AG09319 (cell line): ENCODE measurements around the gene C1orf105.

Source experiments
- DNase-seq: peaks from one replicate; pipeline ENCODE4 v3.0.0-alpha.2; 2010; ENCODE audit warnings: low read depth; ENCODE audit errors: extremely low read depth
- CTCF ChIP-seq: IDR thresholded peaks from 2 replicates; pipeline ENCODE4 v1.5.1; 2011; ENCODE audit warnings: low read depth, mild to moderate bottlenecking, inconsistent platforms, low read length, moderate library complexity

The C1orf105 gene

DNA sequence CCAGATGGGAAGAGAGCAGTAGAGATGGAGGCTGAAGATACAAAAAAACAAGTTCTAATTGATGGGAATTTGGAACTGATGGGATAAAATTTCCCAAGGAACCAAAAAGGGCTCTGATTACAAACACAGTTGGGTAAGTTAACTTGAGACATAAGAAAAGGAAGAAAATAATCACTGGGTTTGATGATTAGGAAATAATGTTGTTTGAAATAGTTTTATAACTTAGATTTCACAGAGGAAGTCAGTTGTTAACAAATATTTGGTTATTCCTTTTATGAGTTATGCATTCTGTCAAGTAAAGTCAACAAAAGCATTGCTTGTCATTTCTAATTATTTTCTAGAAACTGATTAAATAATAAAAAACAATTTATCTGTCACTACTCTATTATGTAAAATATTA, 92.1 kb downstream of the C1orf105 start:
- no peak for DNase-seq
- TF ChIP-seq CTCF, result no peak

DNA sequence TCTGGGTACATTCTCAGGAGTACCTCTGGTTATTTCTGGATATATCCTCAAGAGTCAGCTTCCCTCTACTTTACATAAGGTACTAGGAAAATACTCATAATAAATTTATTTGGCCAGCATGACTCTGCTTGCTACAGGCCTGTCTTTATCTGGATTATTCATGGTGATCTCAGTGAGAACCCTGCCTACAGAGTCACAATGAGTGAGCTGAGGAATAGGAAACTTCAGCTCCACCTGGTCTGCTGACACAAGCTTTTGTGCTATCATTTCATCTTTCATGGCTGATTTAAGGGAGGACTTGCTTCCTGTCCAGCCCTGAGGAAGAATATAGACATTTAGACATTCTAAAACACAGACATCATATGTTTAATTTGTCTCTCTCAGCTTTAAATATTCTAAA, 93.0 kb downstream of the C1orf105 start:
- TF ChIP-seq CTCF, result no peak
- no peak for DNase-seq

- no peak for DNase-seq
- no peak for TF ChIP-seq CTCF
Observed at GRCh38 chr1:172514108-172514507, 93.6 kb downstream of the C1orf105 start.

DNA sequence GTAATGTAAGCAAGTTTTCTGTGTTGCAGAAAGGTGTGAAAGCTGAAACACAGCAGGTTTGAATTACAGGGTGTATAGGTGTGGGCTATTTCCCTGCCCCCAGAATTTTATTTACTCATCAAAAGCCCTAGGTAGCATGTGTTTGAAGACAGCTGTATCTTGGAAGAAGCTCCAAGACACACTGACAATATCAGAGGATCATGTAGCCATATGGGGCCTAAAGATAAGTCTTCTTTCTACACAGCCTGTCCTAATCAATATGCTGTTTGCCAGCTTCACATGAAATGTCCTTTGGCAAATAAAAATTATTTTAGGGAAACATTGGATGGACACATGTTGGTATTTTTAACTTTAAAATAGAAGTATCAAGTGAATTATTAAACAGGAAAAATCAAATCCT, 95.0 kb downstream of the C1orf105 start:
- DNase-seq, result no peak
- no peak for TF ChIP-seq CTCF

- no peak for DNase-seq
- no peak for TF ChIP-seq CTCF
Observed at GRCh38 chr1:172515927-172516326, 95.4 kb downstream of the C1orf105 start.

GRCh38 chr1:172517081-172517480, 96.6 kb downstream of the C1orf105 start:
- no peak for TF ChIP-seq CTCF
- no peak for DNase-seq

DNA sequence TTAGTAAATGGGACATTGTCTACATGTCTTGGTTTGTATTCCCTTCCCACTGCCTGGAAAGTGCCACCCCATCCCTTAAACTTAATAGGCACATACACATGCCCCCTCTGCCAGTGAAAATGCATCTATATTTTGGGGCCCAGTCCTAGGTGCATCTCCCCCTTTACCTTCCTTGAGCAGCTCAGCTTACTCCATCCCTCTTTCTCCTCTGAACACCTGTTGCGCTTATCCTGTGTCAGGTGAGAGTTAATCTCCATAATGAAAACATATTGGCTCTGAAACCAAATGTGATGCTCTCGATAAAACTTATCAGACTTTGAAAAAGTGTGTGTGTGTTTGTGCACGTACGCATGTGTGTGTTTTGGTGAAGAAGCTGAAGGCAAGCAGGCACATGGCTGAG, 97.1 kb downstream of the C1orf105 start:
- DNase-seq, result no peak
- TF ChIP-seq CTCF, result no peak
